ENCODE data around the gene TUBGCP2. TPM values are rescaled to one million over a fixed set of nuclear protein-coding genes. Genes with fewer than 3 reads are reported as not detected.
"Not testable (repeated sequence)": the region's sequence is repeated elsewhere in the genome, so short reads cannot be mapped to it uniquely, and the experiment has no call there.

The TUBGCP2 gene
- total RNA-seq, 1 donor from 2014 or later: 76.0 TPM

- DNase-seq (ENCODE audit: low read depth): no peak
Measured at GRCh38 chr10:133325440-133326222, 17.0 kb upstream of the TUBGCP2 start.

GRCh38 chr10:133324857-133325260 is 16.2 kb upstream of the TUBGCP2 start:
- DNase-seq (ENCODE audit: low read depth): no peak

GRCh38 chr10:133324198-133324792 is 15.6 kb upstream of the TUBGCP2 start:
- DNase-seq (ENCODE audit: low read depth): peak; percentile 66

- not testable (repeated sequence) for DNase-seq (ENCODE audit: low read depth)
Measured at GRCh38 chr10:133322064-133322709, 13.5 kb upstream of the TUBGCP2 start.

GRCh38 chr10:133320852-133321422 is 12.3 kb upstream of the TUBGCP2 start:
- DNase-seq (ENCODE audit: low read depth): not testable (repeated sequence)

- peak; percentile 9 for DNase-seq (ENCODE audit: low read depth)
Measured at GRCh38 chr10:133318494-133319127, 9.9 kb upstream of the TUBGCP2 start.

- DNase-seq (ENCODE audit: low read depth): no peak
Measured at GRCh38 chr10:133316732-133317131, 8.1 kb upstream of the TUBGCP2 start.

GRCh38 chr10:133316266-133316665 is 7.6 kb upstream of the TUBGCP2 start:
- no peak for DNase-seq (ENCODE audit: low read depth)

GRCh38 chr10:133315847-133316246 is 7.2 kb upstream of the TUBGCP2 start:
- no peak for DNase-seq (ENCODE audit: low read depth)

- no peak for DNase-seq (ENCODE audit: low read depth)
Measured at GRCh38 chr10:133314911-133315310, 6.2 kb upstream of the TUBGCP2 start.

GRCh38 chr10:133313192-133313591 is 4.5 kb upstream of the TUBGCP2 start:
- DNase-seq (ENCODE audit: low read depth): no peak

GRCh38 chr10:133312769-133313145 is 4.1 kb upstream of the TUBGCP2 start:
- no peak for DNase-seq (ENCODE audit: low read depth)

GRCh38 chr10:133312016-133312768 is 3.5 kb upstream of the TUBGCP2 start:
- no peak for DNase-seq (ENCODE audit: low read depth)

GRCh38 chr10:133311570-133311969 is 2.9 kb upstream of the TUBGCP2 start:
- no peak for DNase-seq (ENCODE audit: low read depth)

GRCh38 chr10:133310789-133311188 is 2.1 kb upstream of the TUBGCP2 start:
- DNase-seq (ENCODE audit: low read depth): no peak

GRCh38 chr10:133310399-133310755 is 1.7 kb upstream of the TUBGCP2 start:
- no peak for DNase-seq (ENCODE audit: low read depth)

- DNase-seq (ENCODE audit: low read depth): no peak
Measured at GRCh38 chr10:133309720-133310398, 1.2 kb upstream of the TUBGCP2 start.

GRCh38 chr10:133309100-133309719 is 538 bp upstream of the TUBGCP2 start:
- DNase-seq (ENCODE audit: low read depth): peak; percentile 70

- DNase-seq (ENCODE audit: low read depth): peak; percentile 81
Measured at GRCh38 chr10:133307776-133308420, 774 bp downstream of the TUBGCP2 start.

GRCh38 chr10:133306941-133307379 is 1.7 kb downstream of the TUBGCP2 start:
- peak; percentile 63 for DNase-seq (ENCODE audit: low read depth)

Data from renal cortical epithelial cell (primary cell).